Measurements from ENCODE around the gene SGSM1. TPM values are rescaled to one million over a fixed set of nuclear protein-coding genes. Genes with fewer than 3 reads are reported as not detected.

The SGSM1 gene
- total RNA-seq, 4 donors from 2014 or later = 0.88 to 4.9 (median 3.0) TPM

- intact Hi-C loops (cut with DNase I; ENCODE audit: low total_unique reads) = no loop called here
- Histone ChIP-seq H3K4me3 (no peak overlapping the region), H3K36me3 (no peaks in the 10 kb centered on the region), H3K4me1 (no peaks in the 10 kb centered on the region), H3K9me3 (no peaks in the 10 kb centered on the region), H3K27me3 (no peaks in the 10 kb centered on the region), H3K27ac (no peak overlapping the region)
- no peak for DNase-seq
- TF ChIP-seq CTCF (IDR thresholded peaks at IDR 0.05) (no peak), POLR2A (IDR thresholded peaks at IDR 0.05) (no peak)
Measured at GRCh38 chr22:24973872-24974271, 167.9 kb downstream of the SGSM1 start.

DNA sequence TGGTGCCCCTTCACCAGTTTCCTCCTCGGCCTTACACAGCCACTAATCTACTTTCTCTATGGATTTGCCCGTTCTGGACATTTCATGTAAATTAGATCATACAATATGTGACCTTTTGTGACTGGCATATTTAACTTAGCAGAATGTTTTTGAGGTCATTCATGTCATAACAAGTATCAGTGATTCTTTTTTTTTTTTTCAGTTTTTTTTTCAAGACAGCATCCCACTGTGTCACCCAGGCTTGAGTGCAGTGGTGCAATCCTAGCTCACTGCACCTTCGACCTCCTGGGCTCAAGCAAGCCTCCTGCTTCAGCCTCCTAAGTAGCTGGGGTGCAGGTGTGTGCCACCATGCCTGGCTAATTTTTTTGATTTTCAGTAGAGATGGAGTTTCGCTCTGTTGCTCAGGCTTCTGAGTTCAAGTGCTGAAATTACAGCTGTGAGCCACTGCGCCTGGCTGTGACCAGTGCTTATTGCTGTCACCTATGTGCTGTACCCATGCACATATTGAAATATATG lies 169.2 kb downstream of the SGSM1 start:
- no peaks in the 10 kb centered on the region for H3K27me3 ChIP-seq
- H3K36me3 ChIP-seq = no peaks in the 10 kb centered on the region
- no peak overlapping the region for H3K4me3 ChIP-seq
- intact Hi-C loops (cut with DNase I; ENCODE audit: low total_unique reads) = no loop called here
- TF ChIP-seq POLR2A (IDR thresholded peaks at IDR 0.05) = no peak
- no peak for TF ChIP-seq CTCF (IDR thresholded peaks at IDR 0.05)
- H3K9me3 ChIP-seq = no peaks in the 10 kb centered on the region
- DNase-seq = no peak
- no peak overlapping the region for H3K27ac ChIP-seq
- H3K4me1 ChIP-seq = no peaks in the 10 kb centered on the region

DNA sequence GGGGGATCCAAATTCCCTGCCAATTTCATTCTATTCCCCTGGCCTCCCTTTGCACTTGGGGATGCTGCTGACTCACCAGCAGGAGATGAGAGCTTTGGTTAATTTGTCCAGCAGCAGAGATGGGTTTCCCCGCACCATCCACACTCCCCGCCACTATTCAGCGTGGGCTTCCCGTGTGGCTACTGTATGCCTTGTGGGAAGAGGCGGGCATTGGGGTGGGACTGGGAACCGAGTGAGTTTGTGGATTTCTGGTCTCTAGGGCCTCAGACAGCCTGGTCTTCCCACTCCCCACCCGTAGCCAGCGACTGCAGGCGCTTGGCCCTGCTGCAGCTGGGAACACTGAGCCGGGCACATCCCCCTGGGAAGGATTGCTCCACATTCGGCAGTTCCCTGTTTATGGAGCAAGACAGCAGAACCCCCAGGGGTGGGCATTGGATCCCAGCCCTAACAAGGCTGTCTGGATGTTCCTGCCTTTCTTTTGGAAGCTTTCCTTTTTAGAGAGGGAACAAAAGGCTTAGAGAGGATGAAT lies 169.9 kb downstream of the SGSM1 start:
- intact Hi-C loops (cut with DNase I; ENCODE audit: low total_unique reads) = no loop called here
- Histone ChIP-seq H3K27me3 (no peaks in the 10 kb centered on the region), H3K9me3 (no peaks in the 10 kb centered on the region), H3K4me1 (no peaks in the 10 kb centered on the region), H3K27ac (peak overlapping the region; percentile 52 to 74), H3K4me3 (no peak overlapping the region), H3K36me3 (no peaks in the 10 kb centered on the region)
- DNase-seq = peak; percentile 29 to 35
- TF ChIP-seq POLR2A (IDR thresholded peaks at IDR 0.05) (no peak), CTCF (IDR thresholded peaks at IDR 0.05) (no peak)

- intact Hi-C loops (cut with DNase I; ENCODE audit: low total_unique reads) = no loop called here
- no peaks in the 10 kb centered on the region for H3K4me1 ChIP-seq
- no peaks in the 10 kb centered on the region for H3K36me3 ChIP-seq
- peak overlapping the region; percentile 52 to 74 for H3K27ac ChIP-seq
- H3K9me3 ChIP-seq = no peaks in the 10 kb centered on the region
- no peak for DNase-seq
- no peak for TF ChIP-seq CTCF (IDR thresholded peaks at IDR 0.05)
- no peak for TF ChIP-seq POLR2A (IDR thresholded peaks at IDR 0.05)
- H3K27me3 ChIP-seq = no peaks in the 10 kb centered on the region
- no peak overlapping the region for H3K4me3 ChIP-seq
Measured at GRCh38 chr22:24976442-24977218, 170.6 kb downstream of the SGSM1 start.

Small RNA genes lying within 50 kb of the gene (small RNA-seq; reads per million reads assigned to genes)
- gene RF00275 = not detected

Other genes starting within 250 kb of the SGSM1 start
- 10 to 100 TPM in 2 of 4 donors, 1 to 10 TPM in 1, under 1 TPM in 1; 0.88 to 16.2 (median 8.2) TPM for gene LRRC75B, start 213.1 kb upstream of the SGSM1 start, total RNA-seq
- 1 to 10 TPM in 2 of 4 donors, not detected in 2; 4.1 to 9.6 TPM for gene GGT1, start 203.0 kb upstream of the SGSM1 start, total RNA-seq
- gene PIWIL3, start 31.5 kb upstream of the SGSM1 start, total RNA-seq = not detected
- 1 to 10 TPM in 1 of 4 donors, not detected in 3; 1.0 TPM for gene LHFPL7, start 140.5 kb downstream of the SGSM1 start, total RNA-seq
- 10 to 100 TPM in 2 of 4 donors, 1 to 10 TPM in 2; 7.6 to 26.1 (median 16.7) TPM for gene KIAA1671, start 146.5 kb downstream of the SGSM1 start, total RNA-seq